HepG2 (cell line): ENCODE data around the gene FOXN3. TPM values are rescaled to one million over a fixed set of nuclear protein-coding genes. Genes with fewer than 3 reads are reported as not detected.
A peak's percentile ranks its signal among the peaks of the same experiment; 100 is the strongest.

Source experiments
- ATF1 ChIP-seq: IDR thresholded peaks from 2 replicates; pipeline ENCODE4 v1.6.1; 2016; ENCODE audit warnings: mild to moderate bottlenecking, control low read depth
- BRCA1 ChIP-seq: sonication (generic); formaldehyde crosslinking; IDR thresholded peaks from 2 replicates; pipeline ENCODE4 v1.4.0; 2020; ENCODE audit warnings: missing genetic modification reagents
- BRD4 ChIP-seq: sonication (generic); formaldehyde crosslinking; IDR thresholded peaks from 2 replicates; pipeline ENCODE4 v1.4.0; 2020; ENCODE audit warnings: missing genetic modification reagents
- ELF1 ChIP-seq: sonication (generic); formaldehyde crosslinking; IDR thresholded peaks from 2 replicates; pipeline ENCODE4 v1.4.0; 2020; ENCODE audit warnings: missing genetic modification reagents
- FOXA1 ChIP-seq, 2 experiments: fragments of 450-650 bp in 1 of 2; sonication (generic) in 1 of 2; formaldehyde crosslinking in 1 of 2; IDR thresholded peaks; 2 replicates each; pipeline versions ENCODE4 v1.4.0 to v1.6.1; 2016 to 2020; ENCODE audit warnings: missing genetic modification reagents in 1 of 2
- FOXA3 ChIP-seq: IDR thresholded peaks from 2 replicates; pipeline ENCODE4 v1.6.1; 2016; ENCODE audit warnings: missing genetic modification reagents, missing compliant biosample characterization
- HNF4A ChIP-seq: sonication (generic); formaldehyde crosslinking; IDR thresholded peaks from 2 replicates; pipeline ENCODE4 v1.4.0; 2020; ENCODE audit warnings: missing genetic modification reagents
- HOXA9 ChIP-seq: sonication (generic); formaldehyde crosslinking; IDR thresholded peaks from 2 replicates; pipeline ENCODE4 v1.8.1; 2022; ENCODE audit warnings: missing genetic modification reagents, mild to moderate bottlenecking, moderate library complexity, borderline replicate concordance
- MTERF4 ChIP-seq: sonication (generic); formaldehyde crosslinking; IDR thresholded peaks from 2 replicates; pipeline ENCODE4 v1.8.0; 2023; ENCODE audit warnings: mild to moderate bottlenecking, missing genetic modification reagents
- NFE2L1 ChIP-seq: sonication (generic); formaldehyde crosslinking; IDR thresholded peaks from 2 replicates; pipeline ENCODE4 v1.4.0; 2020; ENCODE audit warnings: missing genetic modification reagents, mild to moderate bottlenecking, borderline replicate concordance
- NFIB ChIP-seq: sonication (generic); formaldehyde crosslinking; IDR thresholded peaks from 2 replicates; pipeline ENCODE4 v1.9.0; 2021; ENCODE audit warnings: missing genetic modification reagents, mild to moderate bottlenecking, borderline replicate concordance
- NPAS2 ChIP-seq: sonication (generic); formaldehyde crosslinking; IDR thresholded peaks from 2 replicates; pipeline ENCODE4 v1.8.0; 2022; ENCODE audit warnings: mild to moderate bottlenecking, missing genetic modification reagents, borderline replicate concordance
- SP1 ChIP-seq, 2 experiments: fragments of 450-650 bp in 1 of 2; sonication (generic) in 1 of 2; formaldehyde crosslinking in 1 of 2; IDR thresholded peaks; 2 replicates each; pipeline versions ENCODE4 v1.4.0 to v1.6.1; 2016 to 2020; ENCODE audit warnings: missing genetic modification reagents in 1 of 2
- SP4 ChIP-seq: sonication (generic); formaldehyde crosslinking; IDR thresholded peaks from 2 replicates; pipeline ENCODE4 v1.8.1; 2023; ENCODE audit warnings: mild to moderate bottlenecking, missing genetic modification reagents
- ZMYM2 ChIP-seq: sonication (generic); formaldehyde crosslinking; IDR thresholded peaks from 2 replicates; pipeline ENCODE4 v1.8.0; 2022; ENCODE audit warnings: mild to moderate bottlenecking, missing genetic modification reagents
- ZNF224 ChIP-seq: sonication (generic); formaldehyde crosslinking; IDR thresholded peaks from 2 replicates; pipeline ENCODE4 v1.5.0; 2020; ENCODE audit warnings: mild to moderate bottlenecking, missing genetic modification reagents
- ZNF280D ChIP-seq: sonication (generic); formaldehyde crosslinking; IDR thresholded peaks from 2 replicates; pipeline ENCODE4 v1.5.1; 2020; ENCODE audit warnings: mild to moderate bottlenecking, missing genetic modification reagents
- ZNF331 ChIP-seq: sonication (generic); formaldehyde crosslinking; IDR thresholded peaks from 2 replicates; pipeline ENCODE4 v1.4.0; 2020; ENCODE audit warnings: missing genetic modification reagents
- ZNF788 ChIP-seq: sonication (generic); formaldehyde crosslinking; IDR thresholded peaks from 2 replicates; pipeline ENCODE4 v1.5.0; 2020; ENCODE audit warnings: mild to moderate bottlenecking, missing genetic modification reagents, borderline replicate concordance
- ZSCAN12 ChIP-seq: sonication (generic); formaldehyde crosslinking; IDR thresholded peaks from 2 replicates; pipeline ENCODE4 v1.9.0; 2021; ENCODE audit warnings: mild to moderate bottlenecking, missing genetic modification reagents
- polyA plus RNA-seq, 8 experiments: library from polyadenylated mRNA; depleted of rRNA in 3 of 8; stranded (reverse) in 7 of 8; unstranded in 1 of 8; fragments of >200 nt; fragmentation: Illumina TruSeq in 4 of 8; extraction: Trizol in 4 of 8; gene quantifications; 2 replicates each; pipeline versions ENCODE4 v1.2.1 to v1.2.3, GENCODE V29; 2011 to 2016; ENCODE audit warnings: low read depth in 4 of 8, missing spikeins in 1 of 8, mixed read lengths in 1 of 8; ENCODE audit not compliant: insufficient read depth in 1 of 8
- total RNA-seq, 5 experiments: library from RNA; depleted of rRNA; stranded (reverse); fragments of >200 nt; fragmentation: Illumina TruSeq; extraction: Trizol; gene quantifications; 2 replicates each; pipeline ENCODE4 v1.2.3, GENCODE V29; 2016; ENCODE audit warnings: low read depth in 1 of 5
- TF ChIP-seq, protein P1 (sequence below), 2 experiments: fragments of 450-650 bp in 1 of 2; sonication (generic) in 1 of 2; formaldehyde crosslinking; IDR thresholded peaks; 2 replicates each; pipeline versions ENCODE4 v1.5.0 to v1.8.0; 2020 to 2022; ENCODE audit warnings: mild to moderate bottlenecking in 1 of 2, missing genetic modification reagents in 1 of 2
- TF ChIP-seq, protein P2 (sequence below): sonication (generic); formaldehyde crosslinking; IDR thresholded peaks from 2 replicates; pipeline ENCODE4 v1.4.0; 2020; ENCODE audit warnings: mild to moderate bottlenecking, low read depth, missing genetic modification reagents
- TF ChIP-seq, protein P3 (sequence below): sonication (generic); formaldehyde crosslinking; IDR thresholded peaks from 2 replicates; pipeline ENCODE4 v1.5.0; 2020; ENCODE audit warnings: mild to moderate bottlenecking, missing genetic modification reagents

The FOXN3 gene
- total and polyA plus RNA-seq, 2 of the 13 experiments (the other 11 are each of a cell fraction or from before 2014, with no cell fraction given): 32.4 to 70.2 TPM

GRCh38 chr14:89160437-89160836, 256.6 kb downstream of the FOXN3 start (continued):
- TF ChIP-seq ZNF280D (CRISPR knock-in tag): no peak
- TF ChIP-seq ZNF224 (CRISPR knock-in tag): no peak
- TF ChIP-seq BRCA1 (CRISPR knock-in tag): no peak
- TF ChIP-seq FOXA1 (IDR thresholded peaks at IDR 0.05): no peak
- TF ChIP-seq FOXA1 (CRISPR knock-in tag; IDR thresholded peaks at IDR 0.05): peak; percentile 30; the same call in 1 of the 2 replicates
- TF ChIP-seq ELF1: no peak
- TF ChIP-seq, protein P1, sequence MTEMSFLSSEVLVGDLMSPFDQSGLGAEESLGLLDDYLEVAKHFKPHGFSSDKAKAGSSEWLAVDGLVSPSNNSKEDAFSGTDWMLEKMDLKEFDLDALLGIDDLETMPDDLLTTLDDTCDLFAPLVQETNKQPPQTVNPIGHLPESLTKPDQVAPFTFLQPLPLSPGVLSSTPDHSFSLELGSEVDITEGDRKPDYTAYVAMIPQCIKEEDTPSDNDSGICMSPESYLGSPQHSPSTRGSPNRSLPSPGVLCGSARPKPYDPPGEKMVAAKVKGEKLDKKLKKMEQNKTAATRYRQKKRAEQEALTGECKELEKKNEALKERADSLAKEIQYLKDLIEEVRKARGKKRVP (CRISPR knock-in tag; IDR thresholded peaks at IDR 0.05): 0 out of 4 replicates have a peak, but pooled peaks of 1 of the 2 experiments have one; percentile 32
- TF ChIP-seq NFIB (CRISPR knock-in tag): no peak
- peak; percentile 55; the same call in 1 of the 2 replicates for TF ChIP-seq FOXA3
- TF ChIP-seq ZSCAN12 (CRISPR knock-in tag): no peak
- TF ChIP-seq ZNF331 (CRISPR knock-in tag): 0 out of 2 replicates have a peak, but pooled peaks have one; percentile 29
- TF ChIP-seq BRD4 (CRISPR knock-in tag): no peak
- no peak for TF ChIP-seq NFE2L1 (CRISPR knock-in tag)
- TF ChIP-seq, protein P2, sequence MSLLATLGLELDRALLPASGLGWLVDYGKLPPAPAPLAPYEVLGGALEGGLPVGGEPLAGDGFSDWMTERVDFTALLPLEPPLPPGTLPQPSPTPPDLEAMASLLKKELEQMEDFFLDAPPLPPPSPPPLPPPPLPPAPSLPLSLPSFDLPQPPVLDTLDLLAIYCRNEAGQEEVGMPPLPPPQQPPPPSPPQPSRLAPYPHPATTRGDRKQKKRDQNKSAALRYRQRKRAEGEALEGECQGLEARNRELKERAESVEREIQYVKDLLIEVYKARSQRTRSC (CRISPR knock-in tag): no peak
- TF ChIP-seq, protein P3, sequence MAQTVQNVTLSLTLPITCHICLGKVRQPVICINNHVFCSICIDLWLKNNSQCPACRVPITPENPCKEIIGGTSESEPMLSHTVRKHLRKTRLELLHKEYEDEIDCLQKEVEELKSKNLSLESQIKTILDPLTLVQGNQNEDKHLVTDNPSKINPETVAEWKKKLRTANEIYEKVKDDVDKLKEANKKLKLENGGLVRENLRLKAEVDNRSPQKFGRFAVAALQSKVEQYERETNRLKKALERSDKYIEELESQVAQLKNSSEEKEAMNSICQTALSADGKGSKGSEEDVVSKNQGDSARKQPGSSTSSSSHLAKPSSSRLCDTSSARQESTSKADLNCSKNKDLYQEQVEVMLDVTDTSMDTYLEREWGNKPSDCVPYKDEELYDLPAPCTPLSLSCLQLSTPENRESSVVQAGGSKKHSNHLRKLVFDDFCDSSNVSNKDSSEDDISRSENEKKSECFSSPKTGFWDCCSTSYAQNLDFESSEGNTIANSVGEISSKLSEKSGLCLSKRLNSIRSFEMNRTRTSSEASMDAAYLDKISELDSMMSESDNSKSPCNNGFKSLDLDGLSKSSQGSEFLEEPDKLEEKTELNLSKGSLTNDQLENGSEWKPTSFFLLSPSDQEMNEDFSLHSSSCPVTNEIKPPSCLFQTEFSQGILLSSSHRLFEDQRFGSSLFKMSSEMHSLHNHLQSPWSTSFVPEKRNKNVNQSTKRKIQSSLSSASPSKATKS (CRISPR knock-in tag): no peak
- no peak for TF ChIP-seq SP4 (CRISPR knock-in tag)
- no peak for TF ChIP-seq MTERF4
- TF ChIP-seq ZNF788 (CRISPR knock-in tag): no peak
- no peak for TF ChIP-seq NPAS2 (CRISPR knock-in tag)
- TF ChIP-seq HNF4A (CRISPR knock-in tag): peak; percentile 82
- no peak for TF ChIP-seq ATF1 (CRISPR knock-in tag)
- TF ChIP-seq SP1 (IDR thresholded peaks at IDR 0.05): no peak
- no peak for TF ChIP-seq SP1 (CRISPR knock-in tag; IDR thresholded peaks at IDR 0.05)
- no peak for TF ChIP-seq ZMYM2 (CRISPR knock-in tag)
- TF ChIP-seq HOXA9: no peak
